ENCODE measurements around the gene REXO1.

REXO1 gene

GRCh38 chr19:1811472-1811894, 36.8 kb downstream of the REXO1 start (continued):
- TF ChIP-seq ZBTB49 (tag by site-specific recombination; IDR thresholded peaks at IDR 0.05; ENCODE audit: low read depth) (no peak), YY1 (tag by site-specific recombination; IDR thresholded peaks at IDR 0.05) (no peak), ZNF19 (tag by site-specific recombination; IDR thresholded peaks at IDR 0.05; ENCODE audit: low read depth) (no peak), ZNF660 (tag by site-specific recombination; IDR thresholded peaks at IDR 0.05) (peak; percentile 92), ZNF398 (tag by site-specific recombination; IDR thresholded peaks at IDR 0.05) (0 out of 2 replicates have a peak, but pooled peaks have one; percentile 20), ZNF391 (tag by site-specific recombination; IDR thresholded peaks at IDR 0.05; ENCODE audit: borderline replicate concordance, low read depth) (peak; percentile 48; the same call in 1 of the 2 replicates), OSR2 (tag by site-specific recombination; IDR thresholded peaks at IDR 0.05) (no peak), BCL11A (tag by site-specific recombination; IDR thresholded peaks at IDR 0.05; ENCODE audit: low read depth) (0 out of 2 replicates have a peak, but pooled peaks have one; percentile 15), HIC1 (tag by site-specific recombination; IDR thresholded peaks at IDR 0.05) (peak; percentile 95), KLF8 (tag by site-specific recombination; IDR thresholded peaks at IDR 0.05) (peak; percentile 67; the same call in 1 of the 2 replicates), WT1 (tag by site-specific recombination; IDR thresholded peaks at IDR 0.05) (peak; percentile 48), IKZF3 (tag by site-specific recombination; IDR thresholded peaks at IDR 0.05) (0 out of 2 replicates have a peak, but pooled peaks have one; percentile 7), ZNF324 (tag by site-specific recombination; IDR thresholded peaks at IDR 0.05) (no peak), ZEB2 (tag by site-specific recombination; IDR thresholded peaks at IDR 0.05) (peak; percentile 67; the same call in 1 of the 2 replicates), TCF7L2 (IDR thresholded peaks at IDR 0.05; ENCODE audit: borderline replicate concordance, low read depth, low read length) (no peak), ZNF530 (tag by site-specific recombination; IDR thresholded peaks at IDR 0.05; ENCODE audit: low read depth) (no peak), ZNF10 (tag by site-specific recombination; IDR thresholded peaks at IDR 0.05) (peak; percentile 36; the same call in 1 of the 2 replicates), ZNF473 (tag by site-specific recombination; IDR thresholded peaks at IDR 0.05) (no peak)

- CTCF ChIA-PET: interaction anchor here (0.7 to 1.2 kb wide), 3 partner anchors 14 to 138 kb away, joined by 3 to 8 read pairs (median 3); no protein-coding TSS in a partner anchor
- no peak overlapping the region for H3K4me3 ChIP-seq (ENCODE audit: low read depth, low read length)
- H3K4me1 ChIP-seq (ENCODE audit: control insufficient read depth, insufficient read depth, low read length): no peaks in the 10 kb centered on the region
- POLR2A ChIA-PET: interaction anchor here (0.6 kb wide), 1 partner anchor 29 kb away, joined by 3 read pairs; no protein-coding TSS in a partner anchor
- no peaks in the 10 kb centered on the region for H3K9me3 ChIP-seq (ENCODE audit: control insufficient read depth, insufficient read depth, low read depth, low read length)
- H3K27ac ChIP-seq (ENCODE audit: extremely low read depth, low read depth, low read length): no peak overlapping the region
- peak; percentile 70; the same call in 1 of the 2 replicates for TF ChIP-seq KLF8 (tag by site-specific recombination; IDR thresholded peaks at IDR 0.05)
- no peak for TF ChIP-seq ZNF239 (tag by site-specific recombination; IDR thresholded peaks at IDR 0.05)
- TF ChIP-seq ZNF10 (tag by site-specific recombination; IDR thresholded peaks at IDR 0.05): no peak
- TF ChIP-seq SP2 (tag by site-specific recombination; IDR thresholded peaks at IDR 0.05): peak; percentile 36
- peak; percentile 46 for TF ChIP-seq KLF1 (tag by site-specific recombination; IDR thresholded peaks at IDR 0.05)
- TF ChIP-seq ZFHX2 (tag by site-specific recombination; conservative IDR thresholded peaks at IDR 0.05): peak; percentile 44
- peak; percentile 56; the same call in 1 of the 2 replicates for TF ChIP-seq EGR2 (tag by site-specific recombination; IDR thresholded peaks at IDR 0.05; ENCODE audit: low read depth)
- no peak for TF ChIP-seq ZNF37A (tag by site-specific recombination; IDR thresholded peaks at IDR 0.05)
- peaks cover 0 to 8% of the 10 kb centered on the region in 2 experiments; a peak in 1 of 3 replicates for H3K36me3 ChIP-seq (ENCODE audit: control insufficient read depth in 2 of 2, insufficient read depth in 1 of 2, low read length in 2 of 2)
Measured at GRCh38 chr19:1810439-1811160, 37.7 kb downstream of the REXO1 start.

Measured in HEK293 (cell line).